ENCODE measurements around the gene ANKRD11.

Gene ANKRD11

GRCh38 chr16:89519881-89520280 is 29.5 kb upstream of the ANKRD11 start:
- no peak overlapping the region for H2BK120ac ChIP-seq (ENCODE audit: low read depth, low read length)
- no peaks in the 10 kb centered on the region for H3K27me3 ChIP-seq (ENCODE audit: control insufficient read depth in 1 of 2, insufficient read depth in 1 of 2, low read length in 2 of 2)
- H3K36me3 ChIP-seq (ENCODE audit: control insufficient read depth in 1 of 2, insufficient read depth in 2 of 2, low read depth in 1 of 2, low read length in 2 of 2), result peaks cover 90 to 96% of the 10 kb centered on the region in 2 experiments
- no peak overlapping the region for H4K8ac ChIP-seq (ENCODE audit: low read length)
- DNase-seq, result no peak
- H4K91ac ChIP-seq (ENCODE audit: low read length), result no peak overlapping the region
- H3K27ac ChIP-seq (ENCODE audit: low read length, poor library complexity, severe bottlenecking), result no peak overlapping the region
- no peak overlapping the region for H3K9ac ChIP-seq (ENCODE audit: low read length)
- H3K4me2 ChIP-seq (ENCODE audit: low read length, poor library complexity, severe bottlenecking), result no peak overlapping the region
- H2BK12ac ChIP-seq (ENCODE audit: low read length in 2 of 2), result no peak overlapping the region
- H3K18ac ChIP-seq (ENCODE audit: low read depth in 1 of 2, low read length in 2 of 2), result no peak overlapping the region
- peaks cover 46% of the 10 kb centered on the region for H3K79me1 ChIP-seq (replicated peaks; ENCODE audit: low read length, poor library complexity, severe bottlenecking)
- H3K4ac ChIP-seq (ENCODE audit: low read depth in 1 of 2, low read length in 2 of 2), result no peak overlapping the region
- no peak overlapping the region for H3K14ac ChIP-seq (ENCODE audit: low read length in 2 of 2)
- no peak overlapping the region for H2AK5ac ChIP-seq (ENCODE audit: low read length, severe bottlenecking)
- H2BK5ac ChIP-seq (ENCODE audit: low read depth, low read length, poor library complexity, severe bottlenecking), result no peak overlapping the region
- no peak overlapping the region for H3K4me3 ChIP-seq (ENCODE audit: insufficient read depth in 1 of 2, low read depth in 1 of 2, low read length in 2 of 2)
- H3K9me3 ChIP-seq (ENCODE audit: control insufficient read depth, low read length), result no peaks in the 10 kb centered on the region
- 98% methylated on average over 14 of the region's 15 CpGs for WGBS
- H3K23ac ChIP-seq (ENCODE audit: low read length in 2 of 2), result no peak overlapping the region
- H2AFZ ChIP-seq (ENCODE audit: low read depth, low read length), result no peak overlapping the region
- H2BK15ac ChIP-seq (ENCODE audit: low read depth, poor library complexity, severe bottlenecking), result no peak overlapping the region
- H3K4me1 ChIP-seq (ENCODE audit: control insufficient read depth, insufficient read depth, low read depth, low read length), result no peaks in the 10 kb centered on the region

GRCh38 chr16:89517128-89517527 is 26.8 kb upstream of the ANKRD11 start:
- no peak overlapping the region for H2BK15ac ChIP-seq (ENCODE audit: low read depth, poor library complexity, severe bottlenecking)
- no peak overlapping the region for H4K91ac ChIP-seq (ENCODE audit: low read length)
- no peak overlapping the region for H3K4me3 ChIP-seq (ENCODE audit: insufficient read depth in 1 of 2, low read depth in 1 of 2, low read length in 2 of 2)
- H2BK5ac ChIP-seq (ENCODE audit: low read depth, low read length, poor library complexity, severe bottlenecking), result no peak overlapping the region
- no peak overlapping the region for H3K23ac ChIP-seq (ENCODE audit: low read length in 2 of 2)
- H3K4ac ChIP-seq (ENCODE audit: low read depth in 1 of 2, low read length in 2 of 2), result no peak overlapping the region
- no peak overlapping the region for H3K27ac ChIP-seq (ENCODE audit: low read length, poor library complexity, severe bottlenecking)
- H3K9me3 ChIP-seq (ENCODE audit: control insufficient read depth, low read length), result no peaks in the 10 kb centered on the region
- no peak overlapping the region for H2BK120ac ChIP-seq (ENCODE audit: low read depth, low read length)
- H3K9ac ChIP-seq (ENCODE audit: low read length), result no peak overlapping the region
- peaks cover 86 to 90% of the 10 kb centered on the region in 2 experiments for H3K36me3 ChIP-seq (ENCODE audit: control insufficient read depth in 1 of 2, insufficient read depth in 2 of 2, low read depth in 1 of 2, low read length in 2 of 2)
- no peak overlapping the region for H2BK12ac ChIP-seq (ENCODE audit: low read length in 2 of 2)
- 83% methylated on average over 9 of the region's 9 CpGs for WGBS
- H3K4me1 ChIP-seq (ENCODE audit: control insufficient read depth, insufficient read depth, low read depth, low read length), result no peaks in the 10 kb centered on the region
- H4K8ac ChIP-seq (ENCODE audit: low read length), result no peak overlapping the region
- no peak overlapping the region for H2AFZ ChIP-seq (ENCODE audit: low read depth, low read length)
- H3K18ac ChIP-seq (ENCODE audit: low read depth in 1 of 2, low read length in 2 of 2), result no peak overlapping the region
- no peak overlapping the region for H3K4me2 ChIP-seq (ENCODE audit: low read length, poor library complexity, severe bottlenecking)
- no peak overlapping the region for H3K14ac ChIP-seq (ENCODE audit: low read length in 2 of 2)
- DNase-seq, result no peak
- H3K27me3 ChIP-seq (ENCODE audit: control insufficient read depth in 1 of 2, insufficient read depth in 1 of 2, low read length in 2 of 2), result no peaks in the 10 kb centered on the region
- H2AK5ac ChIP-seq (ENCODE audit: low read length, severe bottlenecking), result no peak overlapping the region
- H3K79me1 ChIP-seq (replicated peaks; ENCODE audit: low read length, poor library complexity, severe bottlenecking), result peaks cover 36% of the 10 kb centered on the region

GRCh38 chr16:89512453-89512852 is 22.1 kb upstream of the ANKRD11 start:
- H3K4me1 ChIP-seq (ENCODE audit: control insufficient read depth, insufficient read depth, low read depth, low read length), result peaks cover 12% of the 10 kb centered on the region
- H3K36me3 ChIP-seq (ENCODE audit: control insufficient read depth in 1 of 2, insufficient read depth in 2 of 2, low read depth in 1 of 2, low read length in 2 of 2), result peaks cover 58 to 61% of the 10 kb centered on the region in 2 experiments
- no peaks in the 10 kb centered on the region for H3K9me3 ChIP-seq (ENCODE audit: control insufficient read depth, low read length)
- H3K4ac ChIP-seq (ENCODE audit: low read depth in 1 of 2, low read length in 2 of 2), result no peak overlapping the region
- H3K4me3 ChIP-seq (ENCODE audit: insufficient read depth in 1 of 2, low read depth in 1 of 2, low read length in 2 of 2), result no peak overlapping the region
- no peak overlapping the region for H2AFZ ChIP-seq (ENCODE audit: low read depth, low read length)
- H2BK12ac ChIP-seq (ENCODE audit: low read length in 2 of 2), result no peak overlapping the region
- H3K18ac ChIP-seq (ENCODE audit: low read depth in 1 of 2, low read length in 2 of 2), result no peak overlapping the region
- no peak overlapping the region for H4K8ac ChIP-seq (ENCODE audit: low read length)
- H4K91ac ChIP-seq (ENCODE audit: low read length), result no peak overlapping the region
- H2BK15ac ChIP-seq (ENCODE audit: low read depth, poor library complexity, severe bottlenecking), result no peak overlapping the region
- H3K27ac ChIP-seq (ENCODE audit: low read length, poor library complexity, severe bottlenecking), result no peak overlapping the region
- no peak overlapping the region for H2AK5ac ChIP-seq (ENCODE audit: low read length, severe bottlenecking)
- no peak overlapping the region for H3K23ac ChIP-seq (ENCODE audit: low read length in 2 of 2)
- no peak overlapping the region for H3K4me2 ChIP-seq (ENCODE audit: low read length, poor library complexity, severe bottlenecking)
- H3K9ac ChIP-seq (ENCODE audit: low read length), result no peak overlapping the region
- no peak overlapping the region for H2BK5ac ChIP-seq (ENCODE audit: low read depth, low read length, poor library complexity, severe bottlenecking)
- H3K14ac ChIP-seq (ENCODE audit: low read length in 2 of 2), result no peak overlapping the region
- WGBS, result 96% methylated on average over 5 of the region's 9 CpGs
- H3K79me1 ChIP-seq (replicated peaks; ENCODE audit: low read length, poor library complexity, severe bottlenecking), result peaks cover 28% of the 10 kb centered on the region
- DNase-seq, result no peak
- no peak overlapping the region for H2BK120ac ChIP-seq (ENCODE audit: low read depth, low read length)
- H3K27me3 ChIP-seq (ENCODE audit: control insufficient read depth in 1 of 2, insufficient read depth in 1 of 2, low read length in 2 of 2), result no peaks in the 10 kb centered on the region

- H2AFZ ChIP-seq (ENCODE audit: low read depth, low read length), result no peak overlapping the region
- no peak overlapping the region for H3K14ac ChIP-seq (ENCODE audit: low read length in 2 of 2)
- no peaks in the 10 kb centered on the region for H3K27me3 ChIP-seq (ENCODE audit: control insufficient read depth in 1 of 2, insufficient read depth in 1 of 2, low read length in 2 of 2)
- no peak overlapping the region for H3K4ac ChIP-seq (ENCODE audit: low read depth in 1 of 2, low read length in 2 of 2)
- H2BK12ac ChIP-seq (ENCODE audit: low read length in 2 of 2), result no peak overlapping the region
- no peak overlapping the region for H2BK15ac ChIP-seq (ENCODE audit: low read depth, poor library complexity, severe bottlenecking)
- H2BK5ac ChIP-seq (ENCODE audit: low read depth, low read length, poor library complexity, severe bottlenecking), result no peak overlapping the region
- H3K36me3 ChIP-seq (ENCODE audit: control insufficient read depth in 1 of 2, insufficient read depth in 2 of 2, low read depth in 1 of 2, low read length in 2 of 2), result peaks cover 48 to 52% of the 10 kb centered on the region in 2 experiments
- H3K9me3 ChIP-seq (ENCODE audit: control insufficient read depth, low read length), result no peaks in the 10 kb centered on the region
- H2AK5ac ChIP-seq (ENCODE audit: low read length, severe bottlenecking), result no peak overlapping the region
- H3K9ac ChIP-seq (ENCODE audit: low read length), result peak overlapping the region; percentile 44
- WGBS, result 94% methylated on average over 5 of the region's 8 CpGs
- no peak for DNase-seq
- peaks cover 26% of the 10 kb centered on the region for H3K79me1 ChIP-seq (replicated peaks; ENCODE audit: low read length, poor library complexity, severe bottlenecking)
- H3K18ac ChIP-seq (ENCODE audit: low read depth in 1 of 2, low read length in 2 of 2), result no peak overlapping the region
- no peak overlapping the region for H3K27ac ChIP-seq (ENCODE audit: low read length, poor library complexity, severe bottlenecking)
- H3K4me1 ChIP-seq (ENCODE audit: control insufficient read depth, insufficient read depth, low read depth, low read length), result peaks cover 18% of the 10 kb centered on the region
- H3K23ac ChIP-seq (ENCODE audit: low read length in 2 of 2), result no peak overlapping the region
- H2BK120ac ChIP-seq (ENCODE audit: low read depth, low read length), result no peak overlapping the region
- no peak overlapping the region for H3K4me2 ChIP-seq (ENCODE audit: low read length, poor library complexity, severe bottlenecking)
- H3K4me3 ChIP-seq (ENCODE audit: insufficient read depth in 1 of 2, low read depth in 1 of 2, low read length in 2 of 2), result no peak overlapping the region
- no peak overlapping the region for H4K91ac ChIP-seq (ENCODE audit: low read length)
- no peak overlapping the region for H4K8ac ChIP-seq (ENCODE audit: low read length)
These were observed 21.0 kb upstream of the ANKRD11 start for GRCh38 chr16:89511374-89511773.

Measured in mesenchymal stem cell (in vitro differentiated cells and primary cell).